IMR-90 (cell line): ENCODE results near the gene LCN12. TPM values are rescaled to one million over a fixed set of nuclear protein-coding genes. Genes with fewer than 3 reads are reported as not detected.

Source experiments
- ATAC-seq: fragments of 200-7000 bp; cut with Tn5 transposase; 2 replicates; pipeline ENCODE4 v1.9.1; 2020; ENCODE audit warnings: low read depth, mild to moderate bottlenecking, moderate library complexity
- BruUV-seq: library from RNA; stranded (reverse); fragments of 400-500 nt; replicated peaks from 2 replicates; lab custom pipeline; 2021; lab: Mats Ljungman, UMichigan
- CTCF ChIA-PET: fragments of 300-600 bp; formaldehyde crosslinking; extraction: SDS; loops from one replicate; lab custom pipeline; 2021; ENCODE audit warnings: antibody characterized with exemption; lab: Yijun Ruan, JAX
- POLR2A ChIA-PET: fragments of 300-600 bp; sonication (Branson Sonifier 250); formaldehyde crosslinking; loops from one replicate; lab custom pipeline; 2022; ENCODE audit warnings: antibody characterized with exemption; ENCODE audit not compliant: unreplicated experiment; lab: Charles Lee
- DNase-seq: peaks from one replicate; pipeline ENCODE4 v3.0.0; 2013
- H2AFZ ChIP-seq: replicated peaks from 2 replicates; pipeline ENCODE3; 2013; ENCODE audit warnings: low read length, mild to moderate bottlenecking; ENCODE audit not compliant: poor library complexity
- H2AK5ac ChIP-seq: 2 replicates; pipeline ENCODE4 v1.6.1; 2013; ENCODE audit warnings: low read depth, low read length, inconsistent platforms
- H2AK9ac ChIP-seq: replicated peaks from 2 replicates; pipeline ENCODE3; 2013; ENCODE audit warnings: mild to moderate bottlenecking, low read depth, low read length, moderate library complexity; ENCODE audit not compliant: poor library complexity
- H2BK120ac ChIP-seq: 2 replicates; pipeline ENCODE4 v1.6.1; 2013; ENCODE audit warnings: low read depth, low read length, inconsistent platforms
- H2BK15ac ChIP-seq: 3 replicates; pipeline ENCODE4 v1.6.1; 2013; ENCODE audit warnings: low read depth, low read length, inconsistent platforms
- H2BK20ac ChIP-seq: 2 replicates; pipeline ENCODE4 v1.6.1; 2013; ENCODE audit warnings: low read depth, mild to moderate bottlenecking, inconsistent platforms, low read length, moderate library complexity
- H2BK5ac ChIP-seq: 2 replicates; pipeline ENCODE4 v1.6.1; 2013; ENCODE audit warnings: mild to moderate bottlenecking, low read depth, low read length, inconsistent platforms; ENCODE audit not compliant: poor library complexity, severe bottlenecking
- H3K14ac ChIP-seq: replicated peaks from 2 replicates; pipeline ENCODE4 v1.6.1; 2013; ENCODE audit warnings: low read depth, low read length, inconsistent platforms
- H3K18ac ChIP-seq: 2 replicates; pipeline ENCODE4 v1.6.1; 2013; ENCODE audit warnings: low read depth, low read length, control low read depth
- H3K23ac ChIP-seq: 2 replicates; pipeline ENCODE4 v1.6.1; 2013; ENCODE audit warnings: low read depth, low read length, inconsistent platforms
- H3K27ac ChIP-seq: 2 replicates; pipeline ENCODE4 v1.5.1; 2013; ENCODE audit warnings: mild to moderate bottlenecking, control low read depth, low read length; ENCODE audit not compliant: insufficient read depth
- H3K27me3 ChIP-seq: 2 replicates; pipeline ENCODE4 v1.6.1; 2013; ENCODE audit warnings: low read length; ENCODE audit not compliant: control insufficient read depth, insufficient read depth
- H3K36me3 ChIP-seq: 2 replicates; pipeline ENCODE4 v1.6.1; 2013; ENCODE audit warnings: low read length, mixed read lengths; ENCODE audit not compliant: control insufficient read depth, insufficient read depth
- H3K4ac ChIP-seq: 2 replicates; pipeline ENCODE4 v1.6.1; 2013; ENCODE audit warnings: low read depth, low read length, inconsistent platforms
- H3K4me1 ChIP-seq: 2 replicates; pipeline ENCODE4 v1.6.1; 2013; ENCODE audit warnings: low read length, mixed read lengths; ENCODE audit not compliant: control insufficient read depth, insufficient read depth
- H3K4me2 ChIP-seq: 2 replicates; pipeline ENCODE4 v1.6.1; 2013; ENCODE audit warnings: low read depth, mild to moderate bottlenecking, control low read depth, low read length, moderate library complexity
- H3K4me3 ChIP-seq: 2 replicates; pipeline ENCODE4 v1.5.1; 2013; ENCODE audit warnings: low read depth, mild to moderate bottlenecking, control low read depth, low read length, moderate library complexity; ENCODE audit not compliant: insufficient read depth
- H3K56ac ChIP-seq: 2 replicates; pipeline ENCODE4 v1.6.1; 2013; ENCODE audit warnings: low read length, inconsistent platforms; ENCODE audit not compliant: insufficient read depth; ENCODE audit errors: extremely low read depth
- H3K79me1 ChIP-seq, 2 experiments: 2 replicates each; pipeline ENCODE4 v1.6.1; 2013; ENCODE audit warnings: low read length in 2 of 2, inconsistent platforms in 1 of 2, low read depth in 1 of 2
- H3K9ac ChIP-seq: 2 replicates; pipeline ENCODE4 v1.6.1; 2013; ENCODE audit warnings: low read depth, low read length, control low read depth
- H3K9me1 ChIP-seq: 2 replicates; pipeline ENCODE4 v1.6.1; 2013; ENCODE audit warnings: low read length, inconsistent platforms; ENCODE audit not compliant: insufficient read depth
- H3K9me3 ChIP-seq: 2 replicates; pipeline ENCODE4 v1.6.1; 2013; ENCODE audit warnings: low read length; ENCODE audit not compliant: control insufficient read depth, insufficient read depth
- H4K20me1 ChIP-seq: 2 replicates; pipeline ENCODE4 v1.6.1; 2013; ENCODE audit warnings: low read length, inconsistent platforms; ENCODE audit not compliant: insufficient read depth
- H4K5ac ChIP-seq: 2 replicates; pipeline ENCODE4 v1.6.1; 2013; ENCODE audit warnings: mild to moderate bottlenecking, low read depth, low read length, control low read depth
- H4K8ac ChIP-seq, 2 experiments: 2 replicates each; pipeline ENCODE4 v1.6.1; 2013; ENCODE audit warnings: low read depth in 2 of 2, low read length in 2 of 2, control low read depth in 1 of 2, inconsistent platforms in 1 of 2
- H4K91ac ChIP-seq: 2 replicates; pipeline ENCODE4 v1.6.1; 2013; ENCODE audit warnings: low read depth, low read length, inconsistent platforms; ENCODE audit not compliant: insufficient read depth
- BHLHE40 ChIP-seq: fragments of 150-350 bp; IDR thresholded peaks from 2 replicates; pipeline ENCODE4 v1.6.1; 2016; ENCODE audit warnings: mild to moderate bottlenecking, low read depth, low read length
- CEBPB ChIP-seq: IDR thresholded peaks from 2 replicates; pipeline ENCODE4 v1.6.1; 2012; ENCODE audit warnings: low read depth, low read length, improper control_type of control experiment
- CHD1 ChIP-seq: IDR thresholded peaks from 2 replicates; pipeline ENCODE4 v1.6.1; 2012; ENCODE audit warnings: low read depth, low read length, improper control_type of control experiment
- CTCF ChIP-seq: conservative IDR thresholded peaks from 2 replicates; pipeline ENCODE4 v1.5.1; 2012; ENCODE audit warnings: mild to moderate bottlenecking, low read depth, low read length, improper control_type of control experiment
- ELK1 ChIP-seq: fragments of 150-350 bp; IDR thresholded peaks from 2 replicates; pipeline ENCODE4 v1.6.1; 2016; ENCODE audit warnings: low read depth, mild to moderate bottlenecking, low read length, moderate library complexity, borderline replicate concordance
- FOS ChIP-seq: fragments of 150-350 bp; IDR thresholded peaks from 2 replicates; pipeline ENCODE4 v1.6.1; 2016; ENCODE audit warnings: low read depth, low read length
- MAFK ChIP-seq: IDR thresholded peaks from 2 replicates; pipeline ENCODE4 v1.6.1; 2012; ENCODE audit warnings: low read depth, low read length, improper control_type of control experiment
- MAZ ChIP-seq: IDR thresholded peaks from 2 replicates; pipeline ENCODE4 v1.6.1; 2012; ENCODE audit warnings: low read depth, mild to moderate bottlenecking, low read length, improper control_type of control experiment, moderate library complexity, borderline replicate concordance
- MXI1 ChIP-seq: IDR thresholded peaks from 2 replicates; pipeline ENCODE4 v1.6.1; 2012; ENCODE audit warnings: low read depth, mild to moderate bottlenecking, low read length, moderate library complexity, borderline replicate concordance
- NFE2L2 ChIP-seq: fragments of 150-350 bp; IDR thresholded peaks from 2 replicates; pipeline ENCODE4 v1.6.1; 2016; ENCODE audit warnings: low read depth, mild to moderate bottlenecking, low read length
- POLR2A ChIP-seq: IDR thresholded peaks from 2 replicates; pipeline ENCODE4 v1.6.1; 2012; ENCODE audit warnings: mild to moderate bottlenecking, low read depth, low read length
- RAD21 ChIP-seq: IDR thresholded peaks from 2 replicates; pipeline ENCODE4 v1.6.1; 2012; ENCODE audit warnings: low read length, improper control_type of control experiment
- RCOR1 ChIP-seq: IDR thresholded peaks from 2 replicates; pipeline ENCODE4 v1.6.1; 2012; ENCODE audit warnings: mild to moderate bottlenecking, low read length, improper control_type of control experiment; ENCODE audit not compliant: insufficient replicate concordance
- RFX5 ChIP-seq: IDR thresholded peaks from 2 replicates; pipeline ENCODE4 v1.8.0; 2012; ENCODE audit warnings: low read depth, mild to moderate bottlenecking, low read length, moderate library complexity
- SMC3 ChIP-seq: fragments of 150-350 bp; IDR thresholded peaks from 2 replicates; pipeline ENCODE4 v1.6.1; 2016; ENCODE audit warnings: low read depth, mild to moderate bottlenecking, antibody characterized with exemption, low read length, moderate library complexity
- USF2 ChIP-seq: fragments of 150-350 bp; IDR thresholded peaks from 2 replicates; pipeline ENCODE4 v1.6.1; 2017; ENCODE audit warnings: mild to moderate bottlenecking, antibody characterized with exemption, low read length, low read depth
- WGBS, 2 experiments: methylation state at CpG; one replicate each; pipeline versions ENCODE4 v1.1.5 to v1.1.7; 2013; ENCODE audit warnings: missing lambda C conversion rate in 2 of 2; ENCODE audit not compliant: insufficient read length in 1 of 2; ENCODE audit errors: extremely low coverage in 2 of 2; 5-methylcytosine and 5-hydroxymethylcytosine counted together
- dilution Hi-C: fragments of 300-500 bp; cut with HindIII; formaldehyde crosslinking; loops from one replicate; pipeline ENCODE4 v1.14.3; 2018; ENCODE audit warnings: low sequenced_read_pairs; ENCODE audit not compliant: unreplicated experiment
- in situ Hi-C: fragments of 300-500 bp; cut with MboI; formaldehyde crosslinking; loops from 3 replicates; pipeline ENCODE4 v1.14.3; 2019; ENCODE audit warnings: low sequenced_read_pairs, inconsistent platforms, mixed read lengths
- intact Hi-C: fragments of 100-400 bp; cut with micrococcal nuclease; formaldehyde crosslinking; loops from 2 replicates; pipeline ENCODE4 v1.10.0; 2022
- polyA plus RNA-seq, 3 experiments: library from polyadenylated mRNA; depleted of rRNA; stranded (reverse); fragments of >200 nt; gene quantifications; 2 replicates each; pipeline ENCODE4 v1.2.3, GENCODE V29; 2012; ENCODE audit warnings: low replicate concordance in 1 of 3
- total RNA-seq: library from RNA; depleted of rRNA; stranded (reverse); fragments of >200 nt; gene quantifications from 2 replicates; pipeline ENCODE4 v1.2.3, GENCODE V29; 2012

Gene LCN12
- total and polyA plus RNA-seq, 2 of the 4 experiments (the other 2 are of a cell fraction), result 0.12 TPM; not detected in 1

GRCh38 chr9:136957901-136958300, 5.8 kb downstream of the LCN12 start:
- Histone ChIP-seq H3K4me3 (no peak overlapping the region), H3K18ac (no peak overlapping the region), H3K9ac (no peak overlapping the region), H3K4ac (no peak overlapping the region), H3K9me3 (peaks cover 3% of the 10 kb centered on the region), H3K23ac (no peak overlapping the region), H3K56ac (no peak overlapping the region), H3K27me3 (peaks cover 26% of the 10 kb centered on the region), H2AK9ac (no peak overlapping the region), H3K36me3 (no peaks in the 10 kb centered on the region), H4K20me1 (no peaks in the 10 kb centered on the region), H2AK5ac (no peak overlapping the region), H2BK20ac (no peak overlapping the region), H2BK120ac (no peak overlapping the region), H4K91ac (no peak overlapping the region), H4K5ac (no peak overlapping the region), H3K79me1 (no peaks in the 10 kb centered on the region), H3K4me1 (no peaks in the 10 kb centered on the region), H3K9me1 (peaks cover 2% of the 10 kb centered on the region; the same call in 1 of the 2 replicates), H2BK5ac (no peak overlapping the region), H3K4me2 (no peak overlapping the region), H2AFZ (no peak overlapping the region), H2BK15ac (no peak overlapping the region), H3K14ac (no peak overlapping the region), H3K27ac (no peak overlapping the region), H4K8ac (no peak overlapping the region)
- BruUV-seq, result no TSS peak
- DNase-seq (no peak), ATAC-seq (no peak)
- dilution Hi-C loops, result no loop called here
- TF ChIP-seq BHLHE40 (no peak), MAZ (no peak), NFE2L2 (no peak), ELK1 (no peak), RCOR1 (no peak), CTCF (no peak), USF2 (no peak), MXI1 (no peak), FOS (no peak), MAFK (no peak), RFX5 (no peak), POLR2A (no peak), RAD21 (no peak), SMC3 (no peak), CHD1 (no peak), CEBPB (no peak)
- 90% methylated on average over 2 of the region's 6 CpGs; no CpG with 5 or more reads in 1 of the 2 experiments for WGBS, 2 experiments
- POLR2A ChIA-PET, result no interaction called here
- CTCF ChIA-PET, result no interaction called here
- in situ Hi-C loops, result no loop called here
- intact Hi-C loops, result no loop called here
